Stimulated activated naive CD8-positive, alpha-beta T cell treated with anti-CD3 and anti-CD28 coated beads, Interleukin-15, Interleukin-2, amounts not matched to agents 100 ng/mL and 50 ng/mL, for 24 hours (primary cell): ENCODE data around the gene MBOAT2.
A peak's percentile ranks its signal among the peaks of the same experiment; 100 is the strongest.
"Not testable (repeated sequence)": the region's sequence is repeated elsewhere in the genome, so short reads cannot be mapped to it uniquely, and the experiment has no call there.

Experiments
- H3K27ac Mint-ChIP-seq: one replicate; pipeline ENCODE4 v1.8.0; 2021; ENCODE audit warnings: mild to moderate bottlenecking, mixed read lengths
- H3K27me3 Mint-ChIP-seq: one replicate; pipeline ENCODE4 v1.8.0; 2021; ENCODE audit warnings: mixed read lengths
- H3K36me3 Mint-ChIP-seq: one replicate; pipeline ENCODE4 v1.8.0; 2021; ENCODE audit warnings: low read depth, mixed read lengths
- H3K4me1 Mint-ChIP-seq: one replicate; pipeline ENCODE4 v1.8.0; 2021; ENCODE audit warnings: low read depth, mixed read lengths
- H3K4me3 Mint-ChIP-seq: one replicate; pipeline ENCODE4 v1.8.0; 2021; ENCODE audit warnings: mild to moderate bottlenecking, mixed read lengths
- H3K9me3 Mint-ChIP-seq: one replicate; pipeline ENCODE4 v1.8.0; 2021; ENCODE audit warnings: mixed read lengths

The MBOAT2 gene

DNA sequence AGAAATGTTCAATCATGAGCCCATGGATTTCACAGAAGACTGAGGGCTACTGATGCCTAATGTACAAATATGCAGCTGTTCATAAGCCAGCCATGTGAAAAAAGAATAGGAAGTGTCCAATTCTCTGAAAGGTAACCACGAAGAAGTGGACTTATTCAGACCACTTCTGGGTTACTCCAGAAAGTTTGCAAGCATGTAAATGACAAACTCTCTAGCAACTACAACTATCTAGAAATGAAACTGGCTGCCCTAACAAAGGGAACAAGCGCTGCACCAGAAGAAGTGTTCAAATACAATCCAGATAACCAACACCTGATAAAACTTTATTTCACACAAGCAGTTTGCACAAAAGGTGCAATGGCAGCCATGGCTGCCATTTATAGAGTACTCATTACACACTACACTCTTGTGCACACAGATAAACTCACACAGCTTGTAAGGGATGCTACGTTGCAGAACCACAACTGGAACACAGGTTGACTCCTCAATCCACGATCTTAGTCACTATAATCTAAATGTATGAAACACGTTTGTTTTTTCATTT is 13.9 kb downstream of the MBOAT2 start:
- H3K36me3 Mint-ChIP-seq, result no peaks in the 10 kb centered on the region

GRCh38 chr2:8987410-8987809 is 16.1 kb downstream of the MBOAT2 start:
- H3K9me3 Mint-ChIP-seq, result no peaks in the 10 kb centered on the region
- no peak overlapping the region for H3K27ac Mint-ChIP-seq
- H3K27me3 Mint-ChIP-seq, result peaks cover 12% of the 10 kb centered on the region
- no peak overlapping the region for H3K4me3 Mint-ChIP-seq
- peaks cover 7% of the 10 kb centered on the region for H3K4me1 Mint-ChIP-seq
- no peaks in the 10 kb centered on the region for H3K36me3 Mint-ChIP-seq

More for the DNA sequence above, 13.9 kb downstream of the MBOAT2 start:
- no peak overlapping the region for H3K4me3 Mint-ChIP-seq
- peaks cover 7% of the 10 kb centered on the region for H3K4me1 Mint-ChIP-seq
- H3K27me3 Mint-ChIP-seq, result peaks cover 15% of the 10 kb centered on the region
- no peaks in the 10 kb centered on the region for H3K9me3 Mint-ChIP-seq
- no peak overlapping the region for H3K27ac Mint-ChIP-seq

- H3K9me3 Mint-ChIP-seq, result no peaks in the 10 kb centered on the region
- no peaks in the 10 kb centered on the region for H3K36me3 Mint-ChIP-seq
- no peak overlapping the region for H3K27ac Mint-ChIP-seq
- H3K4me3 Mint-ChIP-seq, result no peak overlapping the region
- H3K27me3 Mint-ChIP-seq, result peaks cover 12% of the 10 kb centered on the region
- H3K4me1 Mint-ChIP-seq, result peaks cover 7% of the 10 kb centered on the region
These were observed 17.0 kb downstream of the MBOAT2 start for GRCh38 chr2:8986327-8986976.

- H3K4me1 Mint-ChIP-seq, result peaks cover 7% of the 10 kb centered on the region
- no peaks in the 10 kb centered on the region for H3K9me3 Mint-ChIP-seq
- no peak overlapping the region for H3K4me3 Mint-ChIP-seq
- H3K27ac Mint-ChIP-seq, result peak overlapping the region; percentile 33
- H3K27me3 Mint-ChIP-seq, result peaks cover 7% of the 10 kb centered on the region
- H3K36me3 Mint-ChIP-seq, result no peaks in the 10 kb centered on the region
These were observed 17.7 kb downstream of the MBOAT2 start for GRCh38 chr2:8985561-8986326.

GRCh38 chr2:8984855-8985254 is 18.6 kb downstream of the MBOAT2 start:
- Mint-ChIP-seq H3K4me3 (no peak overlapping the region), H3K4me1 (peaks cover 7% of the 10 kb centered on the region), H3K9me3 (no peaks in the 10 kb centered on the region), H3K27ac (no peak overlapping the region), H3K27me3 (peaks cover 7% of the 10 kb centered on the region), H3K36me3 (no peaks in the 10 kb centered on the region)

DNA sequence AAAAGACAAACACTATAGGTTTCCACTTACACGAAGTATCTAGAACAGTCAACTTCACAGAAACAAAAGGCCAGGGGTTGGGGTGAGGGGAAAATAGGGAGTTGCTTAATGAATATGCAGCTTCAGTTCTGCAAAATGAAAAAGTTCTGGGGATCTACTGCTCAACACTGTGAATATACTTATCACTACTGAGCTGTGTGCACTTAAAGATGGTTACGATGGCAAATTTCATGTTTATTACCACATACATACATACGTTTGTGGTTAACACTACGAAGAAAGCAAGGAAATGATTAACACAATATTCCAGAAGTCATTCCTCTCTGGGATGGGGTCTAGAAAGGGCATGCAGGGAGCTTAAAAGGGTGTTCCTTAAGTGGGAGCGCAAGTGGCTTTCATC is 19.3 kb downstream of the MBOAT2 start:
- Mint-ChIP-seq H3K27me3 (peaks cover 7% of the 10 kb centered on the region), H3K27ac (no peak overlapping the region), H3K9me3 (no peaks in the 10 kb centered on the region), H3K36me3 (no peaks in the 10 kb centered on the region), H3K4me3 (no peak overlapping the region), H3K4me1 (peaks cover 7% of the 10 kb centered on the region)

DNA sequence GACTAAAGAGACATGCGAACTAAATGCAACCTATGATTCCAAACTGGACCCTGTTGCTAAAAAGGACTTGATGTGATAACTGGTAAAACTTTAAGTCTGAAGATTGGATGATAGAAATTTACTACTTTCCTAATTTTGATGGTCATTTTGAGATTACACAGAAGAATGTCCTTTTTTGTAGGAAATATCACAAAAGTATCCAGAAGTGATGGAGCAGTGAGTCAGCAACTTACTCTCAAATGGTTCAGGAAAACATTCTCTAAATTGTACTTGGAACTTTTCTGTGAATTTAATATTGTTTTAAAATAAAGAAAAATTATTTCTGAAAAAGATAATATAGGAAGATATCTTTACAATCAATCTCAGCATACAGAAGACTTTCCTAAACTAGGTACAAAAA is 19.9 kb downstream of the MBOAT2 start:
- Mint-ChIP-seq H3K27me3 (peaks cover 7% of the 10 kb centered on the region), H3K4me3 (no peak overlapping the region), H3K36me3 (no peaks in the 10 kb centered on the region), H3K4me1 (peaks cover 7% of the 10 kb centered on the region), H3K9me3 (no peaks in the 10 kb centered on the region), H3K27ac (no peak overlapping the region)

DNA sequence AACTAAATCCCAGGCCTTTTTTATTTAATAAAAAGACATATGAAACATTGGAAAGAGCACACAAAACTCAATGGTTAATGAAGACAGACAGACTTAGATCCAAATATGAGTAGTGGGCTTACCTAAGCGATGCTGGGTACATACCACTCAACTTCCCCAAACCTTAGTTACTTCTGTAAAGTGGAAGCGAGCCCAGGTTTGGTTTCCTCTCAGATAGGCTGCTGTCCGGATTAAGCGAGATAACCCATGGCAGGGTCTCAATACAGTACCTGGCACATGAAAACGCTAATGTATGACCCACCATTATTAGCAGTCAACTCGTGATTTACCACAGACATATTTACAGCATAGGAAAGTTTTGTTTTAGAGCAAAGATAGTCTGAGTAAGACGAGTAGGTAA is 21.6 kb downstream of the MBOAT2 start:
- Mint-ChIP-seq H3K9me3 (no peaks in the 10 kb centered on the region), H3K27ac (no peak overlapping the region), H3K27me3 (peaks cover 7% of the 10 kb centered on the region), H3K4me3 (no peak overlapping the region), H3K36me3 (no peaks in the 10 kb centered on the region), H3K4me1 (peaks cover 7% of the 10 kb centered on the region)

DNA sequence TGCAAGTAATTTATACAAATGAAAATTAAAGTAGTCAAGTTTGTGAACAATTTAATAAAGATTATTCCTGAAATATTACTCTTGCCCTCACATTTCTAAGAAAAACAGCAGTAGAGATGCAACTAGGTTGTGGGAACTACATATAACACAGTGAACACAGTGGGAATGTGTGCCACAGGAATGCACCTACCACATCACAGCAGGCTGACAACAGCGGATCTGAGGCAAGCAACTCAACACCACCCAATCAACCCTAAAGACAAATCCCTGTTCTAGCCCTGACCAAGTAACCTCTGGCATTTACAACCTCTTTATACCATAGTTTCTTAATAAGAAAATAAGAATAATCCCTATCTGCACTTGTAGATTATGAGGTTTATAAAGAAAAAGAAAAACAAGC is 23.4 kb downstream of the MBOAT2 start:
- Mint-ChIP-seq H3K27ac (no peak overlapping the region), H3K36me3 (no peaks in the 10 kb centered on the region), H3K27me3 (no peaks in the 10 kb centered on the region), H3K4me1 (no peaks in the 10 kb centered on the region), H3K4me3 (no peak overlapping the region), H3K9me3 (no peaks in the 10 kb centered on the region)

GRCh38 chr2:8977758-8978157 is 25.7 kb downstream of the MBOAT2 start:
- H3K9me3 Mint-ChIP-seq, result no peaks in the 10 kb centered on the region
- H3K4me1 Mint-ChIP-seq, result no peaks in the 10 kb centered on the region
- no peaks in the 10 kb centered on the region for H3K36me3 Mint-ChIP-seq
- no peak overlapping the region for H3K27ac Mint-ChIP-seq
- no peak overlapping the region for H3K4me3 Mint-ChIP-seq
- H3K27me3 Mint-ChIP-seq, result no peaks in the 10 kb centered on the region

DNA sequence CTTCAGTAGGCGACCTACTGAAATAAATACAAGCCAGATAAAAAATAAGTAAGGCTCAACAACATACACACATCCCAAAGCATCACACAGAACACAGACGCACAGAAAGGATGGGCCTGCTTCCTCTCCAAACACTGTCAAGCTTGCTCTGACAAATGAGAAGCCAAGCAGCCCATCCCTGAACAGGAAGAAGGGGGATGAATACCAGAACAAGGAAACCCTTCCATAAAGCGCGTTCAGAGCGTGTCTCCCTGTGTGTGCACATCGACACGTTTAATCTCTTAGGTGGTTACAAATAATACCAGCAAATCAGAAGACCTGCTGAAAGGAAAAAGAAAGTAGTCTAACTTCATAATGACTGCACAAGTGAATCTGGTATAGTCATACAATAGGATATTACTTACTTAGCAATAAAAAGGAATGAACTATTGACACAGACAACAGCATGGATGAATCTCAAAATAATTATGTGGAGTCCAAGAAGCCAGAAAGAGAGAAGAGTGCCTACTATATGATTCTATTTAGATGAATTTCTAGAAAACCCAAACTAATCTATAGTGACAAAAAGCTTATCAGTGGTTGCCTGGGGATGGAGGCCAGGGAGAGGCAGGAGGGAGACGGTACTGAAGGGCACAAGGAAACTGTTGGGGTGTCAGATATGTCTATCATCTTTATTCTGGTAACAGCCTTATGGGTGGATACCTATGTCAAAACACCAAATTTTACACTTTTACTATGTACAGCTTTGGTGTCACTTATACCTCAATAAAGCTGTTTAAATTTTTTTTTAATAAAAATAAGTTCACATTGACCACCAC is 26.8 kb downstream of the MBOAT2 start:
- no peak overlapping the region for H3K27ac Mint-ChIP-seq
- no peak overlapping the region for H3K4me3 Mint-ChIP-seq
- no peaks in the 10 kb centered on the region for H3K4me1 Mint-ChIP-seq
- H3K27me3 Mint-ChIP-seq, result no peaks in the 10 kb centered on the region
- H3K9me3 Mint-ChIP-seq, result no peaks in the 10 kb centered on the region
- no peaks in the 10 kb centered on the region for H3K36me3 Mint-ChIP-seq

DNA sequence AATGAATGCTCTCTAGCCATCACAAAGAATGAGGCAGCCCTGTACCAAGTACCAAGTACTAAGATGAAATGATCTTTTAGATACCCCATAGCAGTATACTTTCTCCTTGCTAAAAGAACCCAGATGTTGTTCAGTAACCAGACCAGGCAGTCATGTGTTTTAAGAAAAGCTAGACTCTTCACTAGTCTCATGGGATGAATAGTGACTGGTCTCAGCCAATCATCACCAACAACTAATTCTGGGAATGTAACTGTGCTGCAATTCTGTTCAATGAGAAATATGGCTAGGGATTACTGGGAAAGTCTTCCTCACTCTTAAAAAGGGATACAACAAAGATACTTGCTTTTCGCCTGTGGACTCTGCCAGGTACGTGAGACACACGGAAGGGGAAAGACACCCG is 29.5 kb downstream of the MBOAT2 start:
- H3K9me3 Mint-ChIP-seq, result no peaks in the 10 kb centered on the region
- H3K4me1 Mint-ChIP-seq, result no peaks in the 10 kb centered on the region
- H3K36me3 Mint-ChIP-seq, result no peaks in the 10 kb centered on the region
- H3K27me3 Mint-ChIP-seq, result no peaks in the 10 kb centered on the region
- H3K4me3 Mint-ChIP-seq, result no peak overlapping the region
- H3K27ac Mint-ChIP-seq, result no peak overlapping the region

GRCh38 chr2:8973017-8973416 is 30.5 kb downstream of the MBOAT2 start:
- H3K4me3 Mint-ChIP-seq, H3K27ac Mint-ChIP-seq, H3K27me3 Mint-ChIP-seq, H3K4me1 Mint-ChIP-seq, H3K36me3 Mint-ChIP-seq, H3K9me3 Mint-ChIP-seq: not testable (repeated sequence)

DNA sequence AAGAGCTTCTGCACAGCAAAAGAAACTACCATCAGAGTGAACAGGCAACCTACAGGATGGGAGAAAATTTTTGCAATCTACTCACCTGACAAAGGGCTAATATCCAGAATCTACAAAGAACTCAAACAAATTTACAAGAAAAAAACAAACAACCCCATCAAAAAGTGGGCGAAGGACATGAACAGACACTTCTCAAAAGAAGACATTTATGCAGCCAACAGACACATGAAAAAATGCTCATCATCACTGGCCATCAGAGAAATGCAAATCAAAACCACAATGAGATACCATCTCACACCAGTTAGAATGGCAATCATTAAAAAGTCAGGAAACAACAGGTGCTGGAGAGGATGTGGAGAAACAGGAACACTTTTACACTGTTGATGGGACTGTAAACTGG is 30.9 kb downstream of the MBOAT2 start:
- H3K4me1 Mint-ChIP-seq, H3K27me3 Mint-ChIP-seq, H3K36me3 Mint-ChIP-seq, H3K4me3 Mint-ChIP-seq, H3K9me3 Mint-ChIP-seq, H3K27ac Mint-ChIP-seq: not testable (repeated sequence)

- H3K27me3 Mint-ChIP-seq, H3K9me3 Mint-ChIP-seq, H3K4me1 Mint-ChIP-seq, H3K4me3 Mint-ChIP-seq, H3K36me3 Mint-ChIP-seq, H3K27ac Mint-ChIP-seq: not testable (repeated sequence)
These were observed 34.1 kb downstream of the MBOAT2 start for GRCh38 chr2:8969348-8969747.
